ENCODE results near the gene PLXNA4. TPM values are rescaled to one million over a fixed set of nuclear protein-coding genes. Genes with fewer than 3 reads are reported as not detected.

The PLXNA4 gene
- total RNA-seq, 2 experiments from 2014 or later, result 0.75 to 0.85 TPM

DNA sequence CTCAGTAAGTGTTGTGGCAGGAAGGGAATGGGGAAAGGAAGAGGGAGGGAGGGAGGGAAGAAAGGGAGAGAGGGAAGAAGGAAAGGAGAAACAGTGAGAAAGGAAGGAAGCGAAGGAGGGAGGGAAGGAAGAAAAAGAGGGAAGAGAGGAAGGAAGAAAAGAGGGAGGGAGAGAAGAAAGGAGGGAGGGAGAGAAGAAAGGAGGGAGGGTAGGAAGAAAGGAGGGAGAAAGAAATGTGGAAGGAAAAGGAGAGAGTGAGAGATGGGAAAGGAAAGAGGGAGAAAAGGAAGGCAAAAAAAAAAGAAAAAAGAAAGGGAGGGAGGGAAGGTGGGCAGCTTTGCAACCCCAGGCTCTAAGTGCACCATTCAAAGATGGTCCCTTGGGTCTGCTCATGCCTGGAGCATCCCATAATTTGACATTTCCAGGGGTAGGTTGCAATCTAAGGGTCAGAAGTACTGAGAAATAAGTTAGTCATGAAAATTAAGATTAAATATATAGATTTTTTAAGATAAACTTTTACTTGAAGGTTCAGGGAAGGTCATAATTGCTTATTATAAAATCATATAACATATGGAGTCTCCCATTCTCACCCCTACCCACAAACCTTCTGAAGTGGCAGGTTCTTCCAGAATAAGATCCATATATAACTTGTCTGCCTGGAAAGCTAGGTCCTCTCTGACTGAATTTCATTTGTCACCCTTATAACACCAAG lies 249.2 kb downstream of the PLXNA4 start:
- H3K4me3 ChIP-seq (ENCODE audit: low read length), result no peak overlapping the region
- no peak for TF ChIP-seq CTCF (IDR thresholded peaks at IDR 0.05)
- H3K27ac ChIP-seq (ENCODE audit: low read depth in 1 of 2, low read length in 2 of 2), result no peak overlapping the region
- DNase-seq, result no peak
- H3K9me3 ChIP-seq (ENCODE audit: control insufficient read depth in 1 of 2, insufficient read depth in 1 of 2, low read length in 2 of 2), result no peaks in the 10 kb centered on the region
- H3K27me3 ChIP-seq (ENCODE audit: control insufficient read depth in 1 of 2, insufficient read depth in 2 of 2, low read length in 2 of 2), result peaks cover 2 to 3% of the 10 kb centered on the region in 2 experiments
- CTCF ChIA-PET, result no interaction called here
- peaks cover 41% of the 10 kb centered on the region for H3K27me3 Mint-ChIP-seq
- H3K4me3 Mint-ChIP-seq, result no peak overlapping the region
- POLR2A ChIA-PET, result no interaction called here
- intact Hi-C loops (cut with DNase I, micrococcal nuclease), result no loop called here
- H3K4me1 ChIP-seq (ENCODE audit: insufficient read depth, low read length), result no peaks in the 10 kb centered on the region
- no peak overlapping the region for H3K27ac Mint-ChIP-seq
- H3K4me1 Mint-ChIP-seq (ENCODE audit: low read depth), result no peaks in the 10 kb centered on the region
- no peaks in the 10 kb centered on the region for H3K9me3 Mint-ChIP-seq
- H3K36me3 Mint-ChIP-seq (ENCODE audit: low read depth), result no peaks in the 10 kb centered on the region
- H3K36me3 ChIP-seq (ENCODE audit: insufficient read depth, low read length), result no peaks in the 10 kb centered on the region
- no peak for ATAC-seq (ENCODE audit: poor library complexity)

DNA sequence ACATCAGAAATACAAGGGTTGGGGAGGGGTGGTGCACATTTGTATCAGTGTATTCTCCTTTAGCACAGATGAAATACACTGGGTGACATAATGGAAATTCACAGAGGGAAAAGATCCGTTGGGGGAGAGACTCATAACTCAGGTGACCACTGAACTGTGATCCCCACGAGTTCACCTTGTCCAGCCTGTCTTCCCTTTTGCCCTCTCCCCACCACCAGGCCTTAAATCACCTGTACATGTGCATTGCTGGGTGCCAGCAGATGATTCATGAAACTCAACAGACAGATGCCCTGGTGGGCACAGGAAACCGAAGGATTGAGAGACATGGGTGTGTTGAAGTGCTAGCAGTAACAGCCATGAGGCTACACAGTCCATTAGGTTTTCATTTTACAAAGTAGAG lies 253.3 kb downstream of the PLXNA4 start:
- DNase-seq (no peak), ATAC-seq (ENCODE audit: poor library complexity) (no peak)
- no peaks in the 10 kb centered on the region for H3K36me3 Mint-ChIP-seq (ENCODE audit: low read depth)
- Histone ChIP-seq H3K9me3 (ENCODE audit: control insufficient read depth in 1 of 2, insufficient read depth in 1 of 2, low read length in 2 of 2) (no peaks in the 10 kb centered on the region), H3K27ac (ENCODE audit: low read depth in 1 of 2, low read length in 2 of 2) (no peak overlapping the region), H3K4me3 (ENCODE audit: low read length) (no peak overlapping the region), H3K27me3 (ENCODE audit: control insufficient read depth in 1 of 2, insufficient read depth in 2 of 2, low read length in 2 of 2) (peaks cover 20 to 24% of the 10 kb centered on the region in 2 experiments), H3K36me3 (ENCODE audit: insufficient read depth, low read length) (no peaks in the 10 kb centered on the region), H3K4me1 (ENCODE audit: insufficient read depth, low read length) (peaks cover 9% of the 10 kb centered on the region)
- ChIA-PET POLR2A (no interaction called here), CTCF (no interaction called here)
- peaks cover 13% of the 10 kb centered on the region for H3K4me1 Mint-ChIP-seq (ENCODE audit: low read depth)
- H3K27me3 Mint-ChIP-seq, result peaks cover 55% of the 10 kb centered on the region
- no peak overlapping the region for H3K27ac Mint-ChIP-seq
- no peaks in the 10 kb centered on the region for H3K9me3 Mint-ChIP-seq
- intact Hi-C loops (cut with DNase I, micrococcal nuclease), result no loop called here
- no peak overlapping the region for H3K4me3 Mint-ChIP-seq
- TF ChIP-seq CTCF (IDR thresholded peaks at IDR 0.05), result no peak

DNA sequence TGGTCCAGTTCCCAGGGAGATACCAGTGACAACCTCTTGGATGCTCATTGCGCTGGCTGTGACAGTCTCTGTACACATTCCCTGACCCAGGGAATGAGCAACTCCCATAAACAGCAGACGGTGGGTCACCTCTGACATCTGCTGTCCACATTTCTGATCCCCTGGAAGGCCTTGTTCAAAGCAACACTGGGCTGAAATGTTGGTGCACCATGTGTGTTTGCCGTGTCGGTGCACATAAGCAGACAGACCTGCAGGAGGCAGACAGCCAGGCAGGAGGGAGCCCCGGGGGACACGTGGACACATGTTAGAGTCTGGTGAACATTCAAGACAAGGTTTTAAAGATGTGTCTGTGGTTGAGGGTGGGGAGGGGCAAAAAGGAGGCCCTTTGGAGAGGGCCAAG lies 254.9 kb downstream of the PLXNA4 start:
- Mint-ChIP-seq H3K27me3 (peaks cover 58% of the 10 kb centered on the region), H3K4me3 (no peak overlapping the region), H3K9me3 (peaks cover 2% of the 10 kb centered on the region), H3K27ac (no peak overlapping the region), H3K36me3 (ENCODE audit: low read depth) (no peaks in the 10 kb centered on the region), H3K4me1 (ENCODE audit: low read depth) (peaks cover 17% of the 10 kb centered on the region)
- Histone ChIP-seq H3K27ac (ENCODE audit: low read depth in 1 of 2, low read length in 2 of 2) (no peak overlapping the region), H3K27me3 (ENCODE audit: control insufficient read depth in 1 of 2, insufficient read depth in 2 of 2, low read length in 2 of 2) (peaks cover 18 to 24% of the 10 kb centered on the region in 2 experiments), H3K4me1 (ENCODE audit: insufficient read depth, low read length) (peaks cover 9% of the 10 kb centered on the region), H3K9me3 (ENCODE audit: control insufficient read depth in 1 of 2, insufficient read depth in 1 of 2, low read length in 2 of 2) (no peaks in the 10 kb centered on the region), H3K36me3 (ENCODE audit: insufficient read depth, low read length) (no peaks in the 10 kb centered on the region), H3K4me3 (ENCODE audit: low read length) (no peak overlapping the region)
- ATAC-seq (ENCODE audit: poor library complexity) (no peak), DNase-seq (no peak)
- no peak for TF ChIP-seq CTCF (IDR thresholded peaks at IDR 0.05)
- intact Hi-C loops (cut with DNase I, micrococcal nuclease), result no loop called here
- ChIA-PET CTCF (interaction anchor here (0.7 kb wide), 1 partner anchor 73 kb away, joined by 3 read pairs; no protein-coding TSS in a partner anchor), POLR2A (no interaction called here)

Measured in CD4-positive, alpha-beta T cell (primary cell).